HCT116 (cell line): ENCODE results near the gene LRRTM4.

ENCODE experiments used
- CEBPB ChIP-seq: IDR thresholded peaks from 2 replicates; pipeline ENCODE4 v1.6.1; 2012; ENCODE audit warnings: low read depth
- CTCF ChIP-seq, 3 experiments: fragments of 200-600 bp in 1 of 3; sonication (generic) in 1 of 3; IDR thresholded peaks in 2 of 3; conservative IDR thresholded peaks in 1 of 3; 2 replicates each; pipeline ENCODE4 v1.5.1; 2012 to 2017; ENCODE audit warnings: low read depth in 2 of 3, low read length in 2 of 3, antibody characterized with exemption in 1 of 3, borderline replicate concordance in 1 of 3, control low read depth in 1 of 3, mild to moderate bottlenecking in 1 of 3, mixed read lengths in 1 of 3, mixed run types in 1 of 3, moderate library complexity in 1 of 3; ENCODE audit not compliant: insufficient read depth in 1 of 3
- EGR1 ChIP-seq: IDR thresholded peaks from 2 replicates; pipeline ENCODE4 v1.6.1; 2012; ENCODE audit warnings: low read depth
- EZH2 ChIP-seq: fragments of 200-600 bp; sonication (generic); IDR thresholded peaks from 2 replicates; pipeline ENCODE4 v1.6.1; 2017; ENCODE audit warnings: antibody characterized with exemption, mixed run types
- JUND ChIP-seq: IDR thresholded peaks from 2 replicates; pipeline ENCODE4 v1.6.1; 2012
- POLR2A ChIP-seq: IDR thresholded peaks from 2 replicates; pipeline ENCODE4 v1.7.0; 2011; ENCODE audit warnings: borderline replicate concordance; ENCODE audit not compliant: insufficient read depth, insufficient read length; ENCODE audit errors: extremely low read depth
- POLR2AphosphoS5 ChIP-seq: IDR thresholded peaks from 2 replicates; pipeline ENCODE4 v1.6.1; 2011; ENCODE audit warnings: mild to moderate bottlenecking, low read depth, low read length, moderate library complexity
- RAD21 ChIP-seq: IDR thresholded peaks from 2 replicates; pipeline ENCODE4 v1.6.1; 2012; ENCODE audit warnings: low read depth, mild to moderate bottlenecking
- REST ChIP-seq: IDR thresholded peaks from 2 replicates; pipeline ENCODE4 v1.6.1; 2012; ENCODE audit warnings: low read depth
- SP1 ChIP-seq: IDR thresholded peaks from 2 replicates; pipeline ENCODE4 v1.6.1; 2012; ENCODE audit warnings: low read depth
- TCF7L2 ChIP-seq: IDR thresholded peaks from 2 replicates; pipeline ENCODE4 v1.7.0; 2011; ENCODE audit warnings: borderline replicate concordance, inconsistent platforms; ENCODE audit not compliant: insufficient read depth, insufficient read length; ENCODE audit errors: extremely low read depth
- YY1 ChIP-seq: IDR thresholded peaks from 2 replicates; pipeline ENCODE4 v1.6.1; 2011; ENCODE audit warnings: low read length, low read depth, moderate library complexity, mild to moderate bottlenecking; ENCODE audit not compliant: insufficient replicate concordance; ENCODE audit errors: extremely low read depth
- ZBTB33 ChIP-seq: IDR thresholded peaks from 2 replicates; pipeline ENCODE4 v1.6.1; 2011; ENCODE audit warnings: mild to moderate bottlenecking, low read length, moderate library complexity; ENCODE audit not compliant: insufficient replicate concordance; ENCODE audit errors: extremely low read depth
- ZNF274 ChIP-seq: fragments of 200-500 bp; sonication (Bioruptor generic); IDR thresholded peaks from 2 replicates; pipeline ENCODE4 v1.6.1; 2014; ENCODE audit warnings: mild to moderate bottlenecking, low read depth, low read length, inconsistent platforms

- TF ChIP-seq CTCF (IDR thresholded peaks at IDR 0.05 in 2 of 3, conservative IDR thresholded peaks at IDR 0.05 in 1 of 3; ENCODE audit: borderline replicate concordance in 1 of 3, insufficient read depth in 1 of 3, low read depth in 2 of 3, low read length in 2 of 3) (no peak), POLR2AphosphoS5 (no peak), POLR2A (no peak), YY1 (no peak), TCF7L2 (no peak), EZH2 (no peak), REST (no peak), SP1 (no peak), ZNF274 (no peak), ZBTB33 (no peak), EGR1 (no peak), CEBPB (no peak), RAD21 (no peak), JUND (no peak)
Measured at GRCh38 chr2:77201755-77202154, 320.4 kb downstream of the LRRTM4 start.
